HepG2 (cell line): ENCODE measurements around the gene CHEK1. TPM values are rescaled to one million over a fixed set of nuclear protein-coding genes. Genes with fewer than 3 reads are reported as not detected.

Experiments used
- CEBPG ChIP-seq: IDR thresholded peaks from 2 replicates; pipeline ENCODE4 v1.6.1; 2016
- ERF ChIP-seq: IDR thresholded peaks from 2 replicates; pipeline ENCODE4 v1.6.1; 2018; ENCODE audit warnings: missing biosample characterization, missing genetic modification reagents
- MIER3 ChIP-seq: IDR thresholded peaks from 2 replicates; pipeline ENCODE4 v1.6.1; 2016; ENCODE audit warnings: missing compliant biosample characterization, borderline replicate concordance
- SKIL ChIP-seq: sonication (generic); formaldehyde crosslinking; IDR thresholded peaks from 2 replicates; pipeline ENCODE4 v1.8.0; 2022; ENCODE audit warnings: missing genetic modification reagents, mild to moderate bottlenecking, moderate library complexity, borderline replicate concordance
- YY1 ChIP-seq: IDR thresholded peaks from 2 replicates; pipeline ENCODE4 v1.6.1; 2011; ENCODE audit warnings: low read length, low read depth, moderate library complexity, mild to moderate bottlenecking; ENCODE audit not compliant: insufficient read depth, insufficient replicate concordance
- ZMAT5 ChIP-seq: sonication (generic); formaldehyde crosslinking; IDR thresholded peaks from 2 replicates; pipeline ENCODE4 v1.5.0; 2020; ENCODE audit warnings: mild to moderate bottlenecking, low read depth, missing genetic modification reagents, borderline replicate concordance
- ZNF207 ChIP-seq: fragments of 450-650 bp; IDR thresholded peaks from 2 replicates; pipeline ENCODE4 v1.6.1; 2016; ENCODE audit warnings: antibody characterized with exemption, borderline replicate concordance
- ZNF558 ChIP-seq: sonication (generic); formaldehyde crosslinking; IDR thresholded peaks from 2 replicates; pipeline ENCODE4 v1.9.0; 2022; ENCODE audit warnings: mild to moderate bottlenecking, missing genetic modification reagents, borderline replicate concordance
- ZNF580 ChIP-seq: IDR thresholded peaks from 2 replicates; pipeline ENCODE4 v1.6.1; 2016; ENCODE audit warnings: low read depth, borderline replicate concordance
- ZNF724P ChIP-seq: sonication (generic); formaldehyde crosslinking; IDR thresholded peaks from 2 replicates; pipeline ENCODE4 v1.8.0; 2022; ENCODE audit warnings: missing genetic modification reagents, borderline replicate concordance
- polyA plus RNA-seq, 8 experiments: library from polyadenylated mRNA; depleted of rRNA in 3 of 8; stranded (reverse) in 7 of 8; unstranded in 1 of 8; fragments of >200 nt; fragmentation: Illumina TruSeq in 4 of 8; extraction: Trizol in 4 of 8; gene quantifications; 2 replicates each; pipeline versions ENCODE4 v1.2.1 to v1.2.3, GENCODE V29; 2011 to 2016; ENCODE audit warnings: low read depth in 4 of 8, missing spikeins in 1 of 8, mixed read lengths in 1 of 8; ENCODE audit not compliant: insufficient read depth in 1 of 8
- total RNA-seq, 5 experiments: library from RNA; depleted of rRNA; stranded (reverse); fragments of >200 nt; fragmentation: Illumina TruSeq; extraction: Trizol; gene quantifications; 2 replicates each; pipeline ENCODE4 v1.2.3, GENCODE V29; 2016; ENCODE audit warnings: low read depth in 1 of 5
- TF ChIP-seq, protein P1 (sequence below): sonication (generic); formaldehyde crosslinking; IDR thresholded peaks from 2 replicates; pipeline ENCODE4 v1.4.0; 2020; ENCODE audit warnings: missing genetic modification reagents; ENCODE audit errors: not compliant biosample characterization
- TF ChIP-seq, protein P2 (sequence below): sonication (generic); formaldehyde crosslinking; IDR thresholded peaks from 2 replicates; pipeline ENCODE4 v1.4.0; 2020; ENCODE audit warnings: mild to moderate bottlenecking, missing genetic modification reagents
- TF ChIP-seq, protein P3 (sequence below), 2 experiments: sonication (generic) in 1 of 2; formaldehyde crosslinking in 1 of 2; IDR thresholded peaks; 2 replicates each; pipeline versions ENCODE4 v1.6.1 to v1.9.0; 2014 to 2022; ENCODE audit warnings: antibody characterized with exemption in 1 of 2, borderline replicate concordance in 1 of 2, inconsistent platforms in 1 of 2, low read depth in 1 of 2, missing genetic modification reagents in 1 of 2

The CHEK1 gene
- total and polyA plus RNA-seq, 2 of the 13 experiments (the other 11 are each of a cell fraction or from before 2014, with no cell fraction given): 17.8 to 83.2 TPM

DNA sequence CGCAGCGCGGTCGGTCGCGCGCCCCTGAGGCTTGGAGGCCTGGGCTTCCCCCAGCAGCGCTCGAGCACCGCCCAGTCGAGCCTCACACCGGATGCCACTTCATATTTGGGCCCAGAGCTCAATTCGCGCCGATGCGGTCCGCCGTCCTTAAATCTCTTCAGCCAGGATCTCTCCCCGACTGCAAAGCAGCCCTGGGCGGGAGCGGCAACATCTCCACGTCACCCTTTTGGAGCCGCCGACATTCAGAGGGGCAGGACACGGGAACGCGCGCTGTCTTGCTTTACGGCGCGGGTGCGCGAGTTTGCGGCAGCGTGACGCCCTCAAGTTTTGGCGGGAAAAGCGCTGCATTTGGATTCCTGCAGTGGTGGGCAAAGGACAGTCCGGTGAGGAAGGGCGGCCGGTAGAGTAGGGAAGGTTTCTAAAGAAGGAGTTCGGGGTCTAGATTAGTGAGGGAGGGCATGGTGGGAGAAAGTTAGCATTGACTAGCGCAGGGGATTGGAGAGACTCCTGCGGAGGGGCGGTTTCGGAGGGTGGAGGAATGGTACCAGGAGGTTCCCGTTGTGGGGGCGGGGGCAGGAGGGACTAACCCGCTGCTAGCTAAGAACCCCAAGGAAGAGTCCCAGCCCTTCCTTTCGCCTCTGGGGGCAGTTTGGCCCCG, 796 bp downstream of the CHEK1 start (continued):
- TF ChIP-seq ZMAT5 (no peak), SKIL (CRISPR knock-in tag) (peak; percentile 74; the same call in 1 of the 2 replicates), ZNF558 (CRISPR knock-in tag) (peak; percentile 98), ZNF207 (no peak), CEBPG (CRISPR knock-in tag) (no peak), ERF (CRISPR knock-in tag) (peak; percentile 92), ZNF580 (CRISPR knock-in tag) (peak; percentile 92), ZNF724P (CRISPR knock-in tag) (peak; percentile 87; the same call in 1 of the 2 replicates), YY1 (peak; percentile 67), MIER3 (peak; percentile 29; the same call in 1 of the 2 replicates)
- TF ChIP-seq, protein P1, sequence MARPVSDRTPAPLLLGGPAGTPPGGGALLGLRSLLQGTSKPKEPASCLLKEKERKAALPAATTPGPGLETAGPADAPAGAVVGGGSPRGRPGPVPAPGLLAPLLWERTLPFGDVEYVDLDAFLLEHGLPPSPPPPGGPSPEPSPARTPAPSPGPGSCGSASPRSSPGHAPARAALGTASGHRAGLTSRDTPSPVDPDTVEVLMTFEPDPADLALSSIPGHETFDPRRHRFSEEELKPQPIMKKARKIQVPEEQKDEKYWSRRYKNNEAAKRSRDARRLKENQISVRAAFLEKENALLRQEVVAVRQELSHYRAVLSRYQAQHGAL (CRISPR knock-in tag): peak; percentile 55
- TF ChIP-seq, protein P2, sequence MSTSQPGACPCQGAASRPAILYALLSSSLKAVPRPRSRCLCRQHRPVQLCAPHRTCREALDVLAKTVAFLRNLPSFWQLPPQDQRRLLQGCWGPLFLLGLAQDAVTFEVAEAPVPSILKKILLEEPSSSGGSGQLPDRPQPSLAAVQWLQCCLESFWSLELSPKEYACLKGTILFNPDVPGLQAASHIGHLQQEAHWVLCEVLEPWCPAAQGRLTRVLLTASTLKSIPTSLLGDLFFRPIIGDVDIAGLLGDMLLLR: peak; percentile 53; the same call in 1 of the 2 replicates
- TF ChIP-seq, protein P3, sequence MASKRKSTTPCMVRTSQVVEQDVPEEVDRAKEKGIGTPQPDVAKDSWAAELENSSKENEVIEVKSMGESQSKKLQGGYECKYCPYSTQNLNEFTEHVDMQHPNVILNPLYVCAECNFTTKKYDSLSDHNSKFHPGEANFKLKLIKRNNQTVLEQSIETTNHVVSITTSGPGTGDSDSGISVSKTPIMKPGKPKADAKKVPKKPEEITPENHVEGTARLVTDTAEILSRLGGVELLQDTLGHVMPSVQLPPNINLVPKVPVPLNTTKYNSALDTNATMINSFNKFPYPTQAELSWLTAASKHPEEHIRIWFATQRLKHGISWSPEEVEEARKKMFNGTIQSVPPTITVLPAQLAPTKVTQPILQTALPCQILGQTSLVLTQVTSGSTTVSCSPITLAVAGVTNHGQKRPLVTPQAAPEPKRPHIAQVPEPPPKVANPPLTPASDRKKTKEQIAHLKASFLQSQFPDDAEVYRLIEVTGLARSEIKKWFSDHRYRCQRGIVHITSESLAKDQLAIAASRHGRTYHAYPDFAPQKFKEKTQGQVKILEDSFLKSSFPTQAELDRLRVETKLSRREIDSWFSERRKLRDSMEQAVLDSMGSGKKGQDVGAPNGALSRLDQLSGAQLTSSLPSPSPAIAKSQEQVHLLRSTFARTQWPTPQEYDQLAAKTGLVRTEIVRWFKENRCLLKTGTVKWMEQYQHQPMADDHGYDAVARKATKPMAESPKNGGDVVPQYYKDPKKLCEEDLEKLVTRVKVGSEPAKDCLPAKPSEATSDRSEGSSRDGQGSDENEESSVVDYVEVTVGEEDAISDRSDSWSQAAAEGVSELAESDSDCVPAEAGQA (IDR thresholded peaks at IDR 0.05; ENCODE audit: low read depth): 0 out of 2 replicates have a peak, but pooled peaks have one; percentile 33
- TF ChIP-seq, protein P3 (CRISPR knock-in tag; IDR thresholded peaks at IDR 0.05; ENCODE audit: borderline replicate concordance): peak; percentile 71; the same call in 1 of the 2 replicates
